Loucy (cell line): ENCODE measurements around the gene DHX57.
"Not testable (repeated sequence)": the region's sequence is repeated elsewhere in the genome, so short reads cannot be mapped to it uniquely, and the experiment has no call there.

Experiments
- EZH2phosphoT487 ChIP-seq: fragments of 200-600 bp; IDR thresholded peaks from 2 replicates; pipeline ENCODE4 v1.6.1; 2018; ENCODE audit warnings: antibody characterized with exemption, mild to moderate bottlenecking, moderate library complexity, borderline replicate concordance
- TF ChIP-seq, protein P1 (sequence below): fragments of 200-600 bp; sonication (generic); conservative IDR thresholded peaks from 2 replicates; pipeline ENCODE4 v1.5.1; 2014; ENCODE audit warnings: mild to moderate bottlenecking, antibody characterized with exemption, low read length

DNA sequence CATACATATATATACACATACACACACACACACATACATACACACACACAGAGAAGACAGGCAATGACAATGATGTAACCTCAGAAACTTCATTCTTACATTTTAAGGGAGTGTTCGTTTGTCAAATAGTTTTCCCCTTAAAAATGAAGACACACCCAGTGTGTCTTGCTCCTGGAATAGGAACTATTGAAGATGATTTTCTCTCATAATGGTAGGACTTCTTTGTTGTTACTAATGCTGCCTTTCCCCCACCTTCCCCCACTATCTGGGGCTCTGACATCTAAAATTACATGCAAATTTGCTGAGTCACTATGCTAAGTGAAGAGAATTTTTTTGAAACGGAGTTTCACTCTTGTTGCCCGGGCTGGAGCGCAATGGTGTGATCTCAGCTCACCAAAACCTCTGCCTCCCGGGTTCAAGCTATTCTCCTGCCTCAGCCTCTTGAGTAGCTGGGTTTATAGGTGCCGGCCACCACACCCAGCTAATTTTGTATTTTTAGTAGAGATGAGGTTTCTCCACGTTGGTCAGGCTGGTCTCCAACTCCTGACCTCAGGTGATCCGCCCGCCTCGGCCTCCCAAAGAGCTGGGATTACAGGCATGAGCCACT, 48.1 kb downstream of the DHX57 start:
- TF ChIP-seq, protein P1, sequence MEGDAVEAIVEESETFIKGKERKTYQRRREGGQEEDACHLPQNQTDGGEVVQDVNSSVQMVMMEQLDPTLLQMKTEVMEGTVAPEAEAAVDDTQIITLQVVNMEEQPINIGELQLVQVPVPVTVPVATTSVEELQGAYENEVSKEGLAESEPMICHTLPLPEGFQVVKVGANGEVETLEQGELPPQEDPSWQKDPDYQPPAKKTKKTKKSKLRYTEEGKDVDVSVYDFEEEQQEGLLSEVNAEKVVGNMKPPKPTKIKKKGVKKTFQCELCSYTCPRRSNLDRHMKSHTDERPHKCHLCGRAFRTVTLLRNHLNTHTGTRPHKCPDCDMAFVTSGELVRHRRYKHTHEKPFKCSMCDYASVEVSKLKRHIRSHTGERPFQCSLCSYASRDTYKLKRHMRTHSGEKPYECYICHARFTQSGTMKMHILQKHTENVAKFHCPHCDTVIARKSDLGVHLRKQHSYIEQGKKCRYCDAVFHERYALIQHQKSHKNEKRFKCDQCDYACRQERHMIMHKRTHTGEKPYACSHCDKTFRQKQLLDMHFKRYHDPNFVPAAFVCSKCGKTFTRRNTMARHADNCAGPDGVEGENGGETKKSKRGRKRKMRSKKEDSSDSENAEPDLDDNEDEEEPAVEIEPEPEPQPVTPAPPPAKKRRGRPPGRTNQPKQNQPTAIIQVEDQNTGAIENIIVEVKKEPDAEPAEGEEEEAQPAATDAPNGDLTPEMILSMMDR = not testable (repeated sequence)
- TF ChIP-seq EZH2phosphoT487 = not testable (repeated sequence)
